Tibial nerve (tissue), 4 donors: ENCODE data around the gene OR4C45. TPM values are rescaled to one million over a fixed set of nuclear protein-coding genes. Genes with fewer than 3 reads are reported as not detected.

ENCODE experiments used
- DNase-seq, 2 donors: peaks; one replicate each; pipeline ENCODE4 v3.0.0-alpha.2; 2019; ENCODE audit warnings: low spot score in 2 of 2
- H3K27ac ChIP-seq, 4 donors: fragments of 200-600 bp; sonication (generic) in 3 of 4; one replicate each; pipeline ENCODE4 v1.5.1; 2017 to 2019; ENCODE audit warnings: mild to moderate bottlenecking in 1 of 4
- H3K27me3 ChIP-seq, 2 donors: fragments of 200-600 bp; sonication (generic) in 1 of 2; one replicate each; pipeline versions ENCODE4 v1.5.1 to v1.6.0; 2017 to 2019
- H3K36me3 ChIP-seq, 3 donors: fragments of 200-600 bp; sonication (generic); one replicate each; pipeline ENCODE4 v1.5.1; 2018 to 2019
- H3K4me1 ChIP-seq, 4 donors: fragments of 200-600 bp; sonication (generic) in 3 of 4; one replicate each; pipeline ENCODE4 v1.5.1; 2017 to 2019
- H3K4me3 ChIP-seq, 4 donors: fragments of 200-600 bp; sonication (generic) in 3 of 4; one replicate each; pipeline ENCODE4 v1.5.1; 2017 to 2019; ENCODE audit warnings: mild to moderate bottlenecking in 1 of 4, moderate library complexity in 1 of 4
- H3K9me3 ChIP-seq, 4 donors: fragments of 200-600 bp; sonication (generic) in 3 of 4; one replicate each; pipeline ENCODE4 v1.5.1; 2017 to 2019
- EP300 ChIP-seq, 2 donors: sonication (generic); formaldehyde crosslinking; IDR thresholded peaks; one replicate each; pipeline ENCODE4 v1.6.1; 2017; ENCODE audit warnings: antibody characterized with exemption in 2 of 2, mild to moderate bottlenecking in 1 of 2
- POLR2A ChIP-seq, 2 donors: fragments of 450-650 bp; IDR thresholded peaks; one replicate each; pipeline ENCODE4 v1.6.1; 2017; ENCODE audit warnings: antibody characterized with exemption in 2 of 2, mild to moderate bottlenecking in 2 of 2, moderate library complexity in 2 of 2
- WGBS, 2 donors: methylation state at CpG; one replicate each; pipeline ENCODE4 v1.1.5; 2018; 5-methylcytosine and 5-hydroxymethylcytosine counted together
- total RNA-seq, 4 donors: library from RNA; depleted of rRNA; stranded (reverse); fragments of >200 nt; gene quantifications; one replicate each; pipeline ENCODE4 v1.1.0, GENCODE V29; 2016
- TF ChIP-seq, protein P1 (sequence below), 5 experiments: fragments of 200-600 bp in 3 of 5; fragments of 450-650 bp in 2 of 5; sonication (generic) in 3 of 5; IDR thresholded peaks; one replicate each; pipeline ENCODE4 v1.5.1; 2016 to 2019; ENCODE audit warnings: antibody characterized with exemption in 5 of 5, mild to moderate bottlenecking in 3 of 5, moderate library complexity in 2 of 5

Gene OR4C45
- total RNA-seq, 4 donors from 2014 or later = not detected

DNA sequence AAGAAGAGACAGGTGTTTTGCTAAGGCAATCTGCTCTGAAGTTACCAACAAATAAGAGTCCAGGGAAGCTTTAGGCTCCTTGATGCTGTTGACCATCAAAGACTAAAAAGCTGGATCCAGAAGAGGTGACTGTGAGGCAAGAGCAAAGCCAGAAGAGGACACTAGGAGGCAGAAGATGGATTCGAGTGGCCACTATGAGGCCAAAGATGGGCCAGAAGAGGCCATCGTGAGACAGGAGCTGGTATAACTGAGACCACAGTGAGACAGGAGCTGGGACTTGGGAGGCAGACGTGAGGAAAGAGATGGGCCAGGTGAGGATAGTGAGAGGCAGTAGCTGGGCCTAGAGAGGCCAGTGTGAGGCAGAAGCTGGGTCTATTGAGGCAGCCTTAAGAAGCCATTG, 37.7 kb downstream of the OR4C45 start:
- no peaks in the 10 kb centered on the region for H3K4me1 ChIP-seq

DNA sequence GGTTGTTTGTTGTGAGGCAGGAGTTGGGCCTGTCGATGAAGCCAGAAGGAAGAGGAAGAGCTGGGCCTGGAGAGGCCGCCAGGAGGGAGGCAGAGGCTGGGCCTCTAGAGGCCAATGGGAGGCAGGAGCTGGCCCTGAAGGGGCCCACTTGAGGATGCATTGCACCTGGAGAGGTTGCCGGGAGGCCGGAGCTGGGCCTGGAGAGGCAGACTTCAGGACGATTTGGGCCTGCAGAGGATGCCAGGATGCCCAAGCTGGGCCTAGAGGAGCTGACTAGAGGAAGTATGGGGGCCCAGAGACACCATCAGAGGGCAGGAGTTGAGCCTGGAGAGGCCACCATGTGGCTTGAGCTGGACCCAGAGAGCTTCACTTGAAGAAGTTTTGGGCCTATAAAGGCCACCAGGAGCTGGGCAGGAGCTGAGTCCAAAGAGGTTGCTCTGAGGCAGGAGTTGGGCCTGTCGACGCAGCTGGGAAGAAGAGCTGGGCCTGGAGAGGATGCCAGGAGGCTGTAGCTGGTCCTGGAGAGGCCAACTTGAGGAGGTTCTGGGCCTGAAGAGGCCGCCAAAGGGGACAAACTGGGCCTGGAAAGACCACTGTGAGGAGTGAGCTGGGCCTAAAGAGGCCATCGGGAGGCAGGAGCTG, 39.0 kb downstream of the OR4C45 start:
- H3K9me3 ChIP-seq = peaks cover 0 to 44% (median 0%) of the 10 kb centered on the region in 4 donors
- no peaks in the 10 kb centered on the region for H3K27me3 ChIP-seq
- WGBS, 2 donors = 70 to 74% methylated on average over 9 of the region's 9 CpGs
- H3K36me3 ChIP-seq = no peaks in the 10 kb centered on the region
- H3K4me1 ChIP-seq = no peaks in the 10 kb centered on the region
- TF ChIP-seq, protein P1, sequence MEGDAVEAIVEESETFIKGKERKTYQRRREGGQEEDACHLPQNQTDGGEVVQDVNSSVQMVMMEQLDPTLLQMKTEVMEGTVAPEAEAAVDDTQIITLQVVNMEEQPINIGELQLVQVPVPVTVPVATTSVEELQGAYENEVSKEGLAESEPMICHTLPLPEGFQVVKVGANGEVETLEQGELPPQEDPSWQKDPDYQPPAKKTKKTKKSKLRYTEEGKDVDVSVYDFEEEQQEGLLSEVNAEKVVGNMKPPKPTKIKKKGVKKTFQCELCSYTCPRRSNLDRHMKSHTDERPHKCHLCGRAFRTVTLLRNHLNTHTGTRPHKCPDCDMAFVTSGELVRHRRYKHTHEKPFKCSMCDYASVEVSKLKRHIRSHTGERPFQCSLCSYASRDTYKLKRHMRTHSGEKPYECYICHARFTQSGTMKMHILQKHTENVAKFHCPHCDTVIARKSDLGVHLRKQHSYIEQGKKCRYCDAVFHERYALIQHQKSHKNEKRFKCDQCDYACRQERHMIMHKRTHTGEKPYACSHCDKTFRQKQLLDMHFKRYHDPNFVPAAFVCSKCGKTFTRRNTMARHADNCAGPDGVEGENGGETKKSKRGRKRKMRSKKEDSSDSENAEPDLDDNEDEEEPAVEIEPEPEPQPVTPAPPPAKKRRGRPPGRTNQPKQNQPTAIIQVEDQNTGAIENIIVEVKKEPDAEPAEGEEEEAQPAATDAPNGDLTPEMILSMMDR (IDR thresholded peaks at IDR 0.05) = no peak
- TF ChIP-seq EP300 (IDR thresholded peaks at IDR 0.05) = no peak
- TF ChIP-seq POLR2A (IDR thresholded peaks at IDR 0.05) = no peak
- no peak overlapping the region for H3K4me3 ChIP-seq
- DNase-seq = no peak
- no peak overlapping the region for H3K27ac ChIP-seq

More for the DNA sequence above, 37.7 kb downstream of the OR4C45 start:
- TF ChIP-seq, protein P1 (IDR thresholded peaks at IDR 0.05) = no peak
- H3K27me3 ChIP-seq = no peaks in the 10 kb centered on the region
- H3K27ac ChIP-seq = no peak overlapping the region
- no peak for DNase-seq
- no peak overlapping the region for H3K4me3 ChIP-seq
- 54 to 64% methylated on average over 3 of the region's 3 CpGs for WGBS, 2 donors
- no peaks in the 10 kb centered on the region for H3K36me3 ChIP-seq
- peaks cover 0 to 43% (median 0%) of the 10 kb centered on the region in 4 donors for H3K9me3 ChIP-seq

DNA sequence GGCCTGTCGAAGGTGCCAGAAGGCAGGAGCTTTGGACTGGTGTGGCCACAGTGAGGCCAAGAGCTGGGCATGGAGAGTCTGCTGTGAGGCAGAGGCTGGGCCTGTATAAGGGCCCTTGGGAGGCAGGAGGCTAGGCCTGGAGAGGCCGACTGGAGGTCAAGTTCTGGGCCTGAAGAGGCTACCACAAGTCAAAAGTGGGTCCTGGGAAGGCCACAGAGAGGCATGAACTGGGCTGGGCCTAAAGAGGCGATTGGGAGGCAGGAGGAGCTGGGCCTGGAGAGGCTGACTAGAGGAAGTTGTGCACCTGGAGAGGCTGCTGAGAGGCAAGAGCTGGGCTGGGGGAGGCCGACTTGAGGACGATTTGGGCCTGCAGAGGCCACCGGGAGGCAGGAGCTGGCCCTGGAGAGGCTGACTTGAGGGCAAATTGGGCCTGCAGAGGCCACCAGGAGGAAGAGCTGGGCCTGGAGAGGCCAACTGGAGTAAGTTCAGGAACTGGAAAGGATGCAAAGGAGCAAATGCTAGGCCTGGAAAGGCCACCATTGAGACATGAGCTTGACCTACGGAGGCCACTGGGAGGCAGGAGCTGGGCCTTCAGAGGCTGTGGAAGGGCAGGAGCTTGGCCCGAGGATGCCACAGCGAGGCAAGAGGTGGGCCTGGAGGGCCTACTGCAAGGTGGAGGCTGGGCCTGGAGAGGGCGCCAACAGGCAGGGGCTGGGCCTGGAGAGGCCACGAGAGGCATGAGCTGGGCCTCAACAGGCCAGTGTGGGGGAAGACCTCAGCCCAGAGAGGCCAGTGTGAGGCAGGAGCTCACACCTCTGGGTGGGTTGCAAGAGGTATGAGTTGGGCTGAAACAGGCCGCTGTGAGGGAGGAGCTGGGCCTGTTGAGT, 39.8 kb downstream of the OR4C45 start:
- Histone ChIP-seq H3K36me3 (no peaks in the 10 kb centered on the region), H3K27ac (no peak overlapping the region), H3K27me3 (no peaks in the 10 kb centered on the region), H3K4me3 (no peak overlapping the region), H3K4me1 (no peaks in the 10 kb centered on the region), H3K9me3 (peaks cover 0 to 52% (median 0%) of the 10 kb centered on the region in 4 donors)
- WGBS, 2 donors = 75 to 77% methylated on average over 12 of the region's 12 CpGs
- DNase-seq = no peak
- TF ChIP-seq EP300 (IDR thresholded peaks at IDR 0.05) (no peak), POLR2A (IDR thresholded peaks at IDR 0.05) (no peak)
- TF ChIP-seq, protein P1 (IDR thresholded peaks at IDR 0.05) = no peak

DNA sequence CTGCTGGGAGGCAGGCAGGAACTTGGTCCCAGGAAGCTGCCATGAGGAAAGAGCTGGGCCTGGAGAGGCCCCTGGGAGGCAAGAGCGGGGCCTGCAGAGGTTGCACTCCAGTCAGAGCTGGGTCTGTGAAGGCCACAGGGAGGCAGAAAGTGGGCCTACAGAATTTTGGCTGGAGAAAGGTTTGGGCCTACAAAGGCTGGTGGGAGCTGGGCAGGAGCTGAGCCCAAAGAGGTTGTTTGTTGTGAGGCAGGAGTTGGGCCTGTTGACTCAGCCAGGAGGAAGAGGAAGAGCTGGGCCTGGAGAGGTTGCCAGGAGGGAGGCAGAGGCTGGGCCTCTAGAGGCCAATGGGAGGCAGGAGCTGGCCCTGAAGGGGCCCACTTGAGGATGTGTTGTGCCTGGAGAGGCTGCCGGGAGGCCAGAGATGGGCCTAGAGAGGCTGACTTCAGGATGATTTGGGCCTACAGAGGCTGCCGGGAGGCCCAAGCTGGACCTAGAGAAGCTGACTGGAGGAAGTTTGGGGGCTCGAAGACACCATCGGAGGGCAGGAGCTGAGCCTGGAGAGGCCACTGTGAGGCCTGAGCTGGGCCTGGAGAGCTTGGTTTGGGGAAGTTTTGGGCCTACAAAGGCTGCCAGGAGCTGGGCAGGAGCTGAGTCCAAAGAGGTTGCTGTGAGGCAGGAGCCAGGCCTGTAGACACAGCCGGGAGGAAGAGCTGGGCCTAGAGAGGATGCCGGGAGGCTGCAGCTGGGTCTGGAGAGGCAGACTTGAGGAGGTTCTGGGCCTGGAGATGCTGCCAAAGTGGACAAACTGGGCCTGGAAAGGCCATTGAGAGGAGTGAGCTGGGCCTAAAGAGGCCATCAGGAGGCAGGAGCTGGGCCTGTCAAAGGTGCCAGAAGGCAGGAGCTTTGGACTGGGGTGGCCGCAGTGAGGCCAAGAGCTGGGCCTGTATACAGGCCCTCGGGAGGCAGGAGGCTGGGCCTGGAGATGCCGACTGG, 40.7 kb downstream of the OR4C45 start:
- WGBS, 2 donors = 82 to 85% methylated on average over 9 to 10 of the region's 10 CpGs
- TF ChIP-seq, protein P1 (IDR thresholded peaks at IDR 0.05) = no peak
- TF ChIP-seq POLR2A (IDR thresholded peaks at IDR 0.05) (no peak), EP300 (IDR thresholded peaks at IDR 0.05) (no peak)
- DNase-seq = no peak
- Histone ChIP-seq H3K27me3 (no peaks in the 10 kb centered on the region), H3K9me3 (peaks cover 0 to 61% (median 0%) of the 10 kb centered on the region in 4 donors), H3K4me1 (no peaks in the 10 kb centered on the region), H3K36me3 (no peaks in the 10 kb centered on the region), H3K4me3 (no peak overlapping the region), H3K27ac (no peak overlapping the region)
